Pancreas (tissue), 10 donors: ENCODE results near the gene TMEM62. TPM values are rescaled to one million over a fixed set of nuclear protein-coding genes. Genes with fewer than 3 reads are reported as not detected.
A peak's percentile ranks its signal among the peaks of the same experiment; 100 is the strongest.
"Not testable (repeated sequence)": the region's sequence is repeated elsewhere in the genome, so short reads cannot be mapped to it uniquely, and the experiment has no call there.

Experiments
- ATAC-seq, 4 donors: fragments of 200-7000 bp; cut with Tn5 transposase; one replicate each; pipeline versions ENCODE4 v1.8.0 to v1.9.1; 2020; ENCODE audit warnings: mild to moderate bottlenecking in 4 of 4, moderate library complexity in 4 of 4
- DNase-seq, 6 donors: peaks; one replicate each; pipeline ENCODE4 v3.0.0-alpha.2; 2020
- FAIRE-seq: peaks from 2 replicates; lab custom pipeline; 2012; peaks lifted over from hg19 to GRCh38; lab: Jason Lieb, UNC
- H3K27ac ChIP-seq, 4 donors: fragments of 200-600 bp; sonication (generic); 1 replicate in 3 of 4; 2 replicates in 1 of 4; pipeline versions ENCODE4 v1.5.0 to v1.8.0; 2020
- H3K27me3 ChIP-seq, 4 donors: fragments of 200-600 bp; one replicate each; pipeline ENCODE4 v1.8.0; 2021
- H3K36me3 ChIP-seq, 3 donors: fragments of 200-600 bp; sonication (generic) in 1 of 3; one replicate each; pipeline versions ENCODE4 v1.5.0 to v1.8.0; 2020 to 2021
- H3K4me1 ChIP-seq, 3 donors: fragments of 200-600 bp; one replicate each; pipeline ENCODE4 v1.8.0; 2021
- H3K4me3 ChIP-seq, 4 donors: fragments of 200-600 bp; sonication (generic) in 2 of 4; one replicate each; pipeline versions ENCODE4 v1.5.0 to v1.8.0; 2020 to 2021
- H3K9me3 ChIP-seq, 4 donors: fragments of 200-600 bp; one replicate each; pipeline ENCODE4 v1.8.0; 2021
- WGBS, 2 donors: extraction: QIAGEN DNeasy Blood & Tissue Kit; methylation state at CpG; one replicate each; pipeline ENCODE4 v1.1.7; 2013; 5-methylcytosine and 5-hydroxymethylcytosine counted together
- intact Hi-C, 3 donors: fragments of 100-400 bp; cut with DNase I; formaldehyde crosslinking; loops; one replicate each; pipeline versions ENCODE4 v1.11.1 to v1.14.2; 2022
- polyA plus RNA-seq, 2 donors: library from polyadenylated mRNA; stranded (reverse); fragments of 200-250 nt; gene quantifications; one replicate each; pipeline ENCODE4 v1.2.3, GENCODE V29; 2013
- total RNA-seq, 6 donors: library from RNA; stranded (reverse); fragmentation: NEBNext Ultra II Directional in 4 of 6; extraction: Animal tissue kit (Norgen Biotek cat#: 25700) in 4 of 6; gene quantifications; one replicate each; pipeline versions ENCODE4 v1.2.1 to v1.2.4, GENCODE V29; 2021 to 2023
- TF ChIP-seq, protein P1 (sequence below), 4 donors: fragments of 200-600 bp; sonication (generic) in 3 of 4; IDR thresholded peaks; one replicate each; pipeline versions ENCODE4 v1.5.0 to v1.8.0; 2021; ENCODE audit warnings: antibody characterized with exemption in 4 of 4
- donor health status: healthy with polysubstance abuse.
- donor health status: DM: no; HTN: no; CAD: no; lungs with moderate emphysema.
- donor health status: DM: no; HTN: no; CAD: no.
- donor health status: control.
- donor health status: control.
- donor health status: Bipolar disorder and iron deficiency.
- donor health status: DM: yes; HTN: yes; CAD: no.
- donor health status: DM: no; HTN: no; CAD: no.
- donor health status: DM: no; HTN: no; CAD: no.
- donor health status: DM: yes; HTN: yes; CAD: no.

Gene TMEM62
- total and polyA plus RNA-seq, 8 donors = 8.1 to 16.8 (median 11.5) TPM

- WGBS, 2 donors = 42 to 45% methylated on average over 16 of the region's 16 CpGs
- DNase-seq (peak in 2 of 6 donors; percentile 18 to 45), ATAC-seq (peak; percentile 71 to 93 (median 92)), FAIRE-seq (no peak)
- H3K4me1 ChIP-seq = no peaks in the 10 kb centered on the region
- H3K9me3 ChIP-seq = no peaks in the 10 kb centered on the region
- TF ChIP-seq, protein P1, sequence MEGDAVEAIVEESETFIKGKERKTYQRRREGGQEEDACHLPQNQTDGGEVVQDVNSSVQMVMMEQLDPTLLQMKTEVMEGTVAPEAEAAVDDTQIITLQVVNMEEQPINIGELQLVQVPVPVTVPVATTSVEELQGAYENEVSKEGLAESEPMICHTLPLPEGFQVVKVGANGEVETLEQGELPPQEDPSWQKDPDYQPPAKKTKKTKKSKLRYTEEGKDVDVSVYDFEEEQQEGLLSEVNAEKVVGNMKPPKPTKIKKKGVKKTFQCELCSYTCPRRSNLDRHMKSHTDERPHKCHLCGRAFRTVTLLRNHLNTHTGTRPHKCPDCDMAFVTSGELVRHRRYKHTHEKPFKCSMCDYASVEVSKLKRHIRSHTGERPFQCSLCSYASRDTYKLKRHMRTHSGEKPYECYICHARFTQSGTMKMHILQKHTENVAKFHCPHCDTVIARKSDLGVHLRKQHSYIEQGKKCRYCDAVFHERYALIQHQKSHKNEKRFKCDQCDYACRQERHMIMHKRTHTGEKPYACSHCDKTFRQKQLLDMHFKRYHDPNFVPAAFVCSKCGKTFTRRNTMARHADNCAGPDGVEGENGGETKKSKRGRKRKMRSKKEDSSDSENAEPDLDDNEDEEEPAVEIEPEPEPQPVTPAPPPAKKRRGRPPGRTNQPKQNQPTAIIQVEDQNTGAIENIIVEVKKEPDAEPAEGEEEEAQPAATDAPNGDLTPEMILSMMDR (IDR thresholded peaks at IDR 0.05) = peak; percentile 51 to 61 (median 58)
- no peak overlapping the region for H3K4me3 ChIP-seq
- H3K27me3 ChIP-seq = no peaks in the 10 kb centered on the region
- H3K36me3 ChIP-seq = no peaks in the 10 kb centered on the region
- intact Hi-C loops = no loop called here
- no peak overlapping the region for H3K27ac ChIP-seq
Measured at GRCh38 chr15:43225201-43225949, 92.0 kb downstream of the TMEM62 start.

- ATAC-seq, H3K36me3 ChIP-seq, H3K4me3 ChIP-seq, DNase-seq, intact Hi-C loops, FAIRE-seq, H3K27me3 ChIP-seq, H3K9me3 ChIP-seq, H3K4me1 ChIP-seq, H3K27ac ChIP-seq: not testable (repeated sequence)
- 77 to 87% methylated on average over 12 of the region's 12 CpGs for WGBS, 2 donors
Measured at GRCh38 chr15:43225950-43226255, 92.5 kb downstream of the TMEM62 start.

DNA sequence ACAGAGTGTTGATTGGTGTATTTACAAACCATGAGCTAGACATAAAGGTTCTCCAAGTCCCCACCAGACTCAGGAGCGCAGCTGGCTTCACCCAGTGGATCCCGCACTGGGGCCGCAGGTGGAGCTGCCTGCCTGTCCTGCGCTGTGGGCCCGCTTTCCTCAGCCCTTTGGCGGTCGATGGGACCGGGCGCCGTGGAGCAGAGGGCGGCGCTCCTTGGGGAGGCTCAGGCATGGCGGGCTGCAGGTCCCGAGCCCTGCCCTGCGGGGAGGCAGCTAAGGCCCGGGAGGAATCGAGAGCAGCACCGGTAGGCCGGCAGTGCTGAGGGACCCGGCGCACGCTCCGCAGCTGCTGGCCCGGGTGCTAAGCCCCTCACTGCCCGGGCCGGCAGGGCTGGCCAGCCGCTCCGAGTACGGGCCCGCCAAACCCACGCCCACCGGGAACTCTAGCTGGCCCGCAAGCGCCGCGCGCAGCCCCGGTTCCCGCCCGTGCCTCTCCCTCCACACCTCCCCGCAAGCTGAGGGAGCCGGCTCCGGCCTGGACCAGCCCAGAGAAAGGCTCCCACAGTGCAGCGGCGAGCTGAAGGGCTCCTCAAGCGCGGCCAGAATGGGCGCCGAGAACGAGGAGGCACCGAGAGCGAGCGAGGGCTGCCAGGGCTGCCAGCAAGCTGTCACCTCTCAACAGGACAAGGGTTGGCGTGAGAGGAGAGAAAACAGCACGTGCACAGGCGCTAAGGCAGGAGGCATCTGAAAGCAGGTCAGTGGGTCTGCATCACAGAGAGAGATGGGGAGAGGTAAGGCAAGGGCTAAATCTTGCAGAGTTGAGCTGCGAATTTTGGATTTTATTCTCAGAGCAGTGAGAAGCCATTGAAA is 93.3 kb downstream of the TMEM62 start:
- no peaks in the 10 kb centered on the region for H3K27me3 ChIP-seq
- no peak for DNase-seq

GRCh38 chr15:43229977-43230376 is 96.6 kb downstream of the TMEM62 start:
- Histone ChIP-seq H3K36me3 (no peaks in the 10 kb centered on the region), H3K27ac (no peak overlapping the region), H3K27me3 (no peaks in the 10 kb centered on the region), H3K4me1 (no peaks in the 10 kb centered on the region), H3K9me3 (no peaks in the 10 kb centered on the region), H3K4me3 (no peak overlapping the region)
- TF ChIP-seq, protein P1 (IDR thresholded peaks at IDR 0.05) = no peak
- no peak for FAIRE-seq
- ATAC-seq = no peak
- intact Hi-C loops = loop anchor here in 1 of 3 donors (5.0 kb wide), 1 partner anchor 52 kb away; no protein-coding TSS in a partner anchor
- 67 to 82% methylated on average over 5 of the region's 5 CpGs for WGBS, 2 donors
- DNase-seq = no peak

More for the DNA sequence above, 93.3 kb downstream of the TMEM62 start:
- intact Hi-C loops = no loop called here
- no peak overlapping the region for H3K27ac ChIP-seq
- no peaks in the 10 kb centered on the region for H3K4me1 ChIP-seq
- ATAC-seq (no peak), FAIRE-seq (no peak)
- 88 to 91% methylated on average over 55 to 57 of the region's 57 CpGs for WGBS, 2 donors
- no peaks in the 10 kb centered on the region for H3K9me3 ChIP-seq
- TF ChIP-seq, protein P1 (IDR thresholded peaks at IDR 0.05) = no peak
- H3K36me3 ChIP-seq = no peaks in the 10 kb centered on the region
- no peak overlapping the region for H3K4me3 ChIP-seq

DNA sequence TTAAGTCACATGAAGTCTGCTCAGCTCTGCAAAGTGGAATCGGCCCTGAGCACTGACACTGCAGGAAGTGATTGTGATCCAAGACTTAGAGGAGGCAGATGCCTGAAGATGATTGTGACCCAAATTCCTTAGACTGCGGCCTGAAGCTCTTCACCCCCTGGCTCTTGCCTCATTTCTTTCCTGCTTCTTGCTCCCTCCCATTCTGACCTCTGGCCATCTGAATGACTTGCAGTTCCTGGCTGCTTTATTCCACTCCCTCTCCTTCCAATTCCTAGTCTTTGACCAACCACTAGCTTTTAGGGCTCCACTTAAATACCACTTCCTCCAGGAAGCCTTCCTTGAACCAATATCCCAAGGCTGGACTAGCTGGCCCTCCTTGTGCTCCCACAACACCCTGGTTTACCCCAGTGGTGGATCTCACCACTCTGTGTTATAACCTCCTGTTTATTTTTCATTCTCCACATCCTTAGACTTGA is 97.3 kb downstream of the TMEM62 start:
- H3K27ac ChIP-seq = no peak overlapping the region
- WGBS, 2 donors = 67 to 70% methylated on average over 2 of the region's 2 CpGs
- peak in 2 of 4 donors; percentile 41 to 61 for ATAC-seq

More for the DNA sequence above, 97.3 kb downstream of the TMEM62 start:
- H3K27me3 ChIP-seq = no peaks in the 10 kb centered on the region
- H3K4me1 ChIP-seq = no peaks in the 10 kb centered on the region
- FAIRE-seq (no peak), DNase-seq (no peak)
- intact Hi-C loops = loop anchor here in 1 of 3 donors (5.0 kb wide), 1 partner anchor 52 kb away; no protein-coding TSS in a partner anchor
- H3K4me3 ChIP-seq = no peak overlapping the region
- H3K9me3 ChIP-seq = no peaks in the 10 kb centered on the region
- H3K36me3 ChIP-seq = no peaks in the 10 kb centered on the region
- TF ChIP-seq, protein P1 (IDR thresholded peaks at IDR 0.05) = no peak
